C4-2B (cell line): Measurements from ENCODE around the gene RPS18.

ENCODE experiments used
- CTCF ChIP-seq: fragments of 450-650 bp; conservative IDR thresholded peaks from 2 replicates; pipeline ENCODE4 v1.5.1; 2017; ENCODE audit warnings: mild to moderate bottlenecking
- ZFX ChIP-seq: fragments of 450-650 bp; IDR thresholded peaks from 2 replicates; pipeline ENCODE4 v1.6.1; 2017

- TF ChIP-seq CTCF (no peak), ZFX (no peak)
Observed at GRCh38 chr6:33280539-33280938, 8.7 kb downstream of the RPS18 start.
